Measurements from ENCODE around the gene ZNF385B.

Gene ZNF385B

DNA sequence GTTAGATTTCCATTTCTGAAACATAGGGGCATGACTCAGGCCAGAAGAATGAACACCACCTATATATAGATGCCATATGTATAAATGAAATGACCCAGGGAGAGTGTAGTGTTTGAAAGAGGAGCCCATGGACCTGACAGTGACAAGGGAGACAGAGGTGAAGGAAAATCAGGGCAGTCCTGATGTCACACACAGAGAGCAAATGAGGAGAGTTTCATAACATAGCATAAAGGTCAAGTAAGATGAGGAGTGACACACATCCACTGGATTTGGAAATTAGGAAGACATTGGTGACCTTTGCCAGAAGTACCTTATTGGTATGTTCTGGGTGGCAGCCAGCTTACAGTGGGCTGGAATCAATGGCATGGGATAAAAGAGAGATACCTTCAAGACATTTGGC is 276.7 kb downstream of the ZNF385B start:
- DNase-seq (ENCODE audit: low spot score): no peak

DNA sequence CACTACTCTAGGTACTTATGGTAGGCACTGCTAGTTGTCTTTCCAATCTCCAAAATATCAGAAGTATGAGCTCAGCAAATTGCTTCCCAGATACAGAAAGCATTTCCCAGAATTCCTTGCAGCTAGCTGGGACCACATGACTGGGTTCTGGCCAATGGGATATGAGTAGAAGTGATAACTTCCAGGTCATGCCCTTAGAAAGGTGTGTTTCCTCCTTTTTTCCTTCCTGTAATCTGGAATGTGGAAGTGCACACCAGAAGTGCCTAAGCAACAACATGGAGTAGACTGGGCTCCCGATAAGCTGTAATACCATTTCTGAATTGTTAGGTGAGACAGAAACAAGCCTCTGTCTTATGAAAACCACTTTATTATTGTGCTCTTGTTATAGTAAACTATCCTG is 279.8 kb downstream of the ZNF385B start:
- no peak for DNase-seq (ENCODE audit: low spot score)

DNA sequence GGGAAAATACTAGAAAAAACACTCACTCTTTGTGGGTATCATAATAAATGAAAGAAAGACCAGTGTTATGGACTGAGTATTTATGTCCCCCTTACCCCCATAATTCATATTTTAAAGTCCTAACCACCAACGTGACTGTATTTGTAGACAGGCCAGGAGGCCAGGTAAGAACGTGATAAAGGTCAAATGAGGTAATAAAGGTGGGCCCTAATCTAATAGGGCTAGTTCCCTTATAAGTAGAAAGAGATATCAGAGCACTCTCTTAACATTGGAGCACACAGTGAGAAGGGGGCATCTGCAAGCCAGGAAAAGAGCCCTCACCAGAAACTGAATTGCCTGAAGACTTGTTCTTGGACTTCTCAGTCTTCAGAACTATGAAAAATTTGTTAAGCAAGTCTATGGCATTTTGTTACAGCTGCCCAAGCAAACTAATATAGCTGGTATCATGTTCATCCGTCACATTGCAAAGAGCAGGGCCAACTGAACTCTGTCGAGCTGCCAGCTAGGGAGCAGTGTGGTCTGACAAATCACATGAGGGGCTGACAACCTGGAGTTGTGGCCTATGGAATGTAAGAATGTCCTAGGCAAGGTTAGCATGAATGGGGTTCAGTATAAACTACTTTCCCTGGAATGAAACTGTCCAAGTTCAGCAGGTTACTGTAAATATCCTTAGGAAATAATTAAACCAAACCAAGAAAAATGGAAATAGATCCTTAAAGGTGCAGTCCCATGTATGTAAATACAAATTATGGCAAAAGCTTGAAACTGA is 280.9 kb downstream of the ZNF385B start:
- no peak for DNase-seq (ENCODE audit: low spot score)

DNA sequence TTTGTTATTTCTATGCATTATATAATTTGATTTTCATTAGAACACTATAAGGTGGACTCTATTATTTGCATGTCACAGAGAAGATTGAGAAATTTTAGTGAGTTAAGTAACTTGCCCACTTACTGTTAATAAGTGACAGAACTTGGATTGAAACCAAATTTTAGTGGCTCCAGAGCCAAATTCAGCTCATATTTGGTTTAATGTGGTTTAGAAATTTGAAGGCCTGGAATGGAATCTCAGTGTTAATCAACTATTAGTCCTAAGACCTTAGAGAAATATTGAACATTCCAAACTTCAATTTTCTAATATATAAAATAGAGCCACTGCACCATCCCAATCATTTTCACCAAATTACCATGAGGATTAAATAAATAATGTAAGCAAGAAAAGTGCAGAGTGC is 281.6 kb downstream of the ZNF385B start:
- no peak for DNase-seq (ENCODE audit: low spot score)

DNA sequence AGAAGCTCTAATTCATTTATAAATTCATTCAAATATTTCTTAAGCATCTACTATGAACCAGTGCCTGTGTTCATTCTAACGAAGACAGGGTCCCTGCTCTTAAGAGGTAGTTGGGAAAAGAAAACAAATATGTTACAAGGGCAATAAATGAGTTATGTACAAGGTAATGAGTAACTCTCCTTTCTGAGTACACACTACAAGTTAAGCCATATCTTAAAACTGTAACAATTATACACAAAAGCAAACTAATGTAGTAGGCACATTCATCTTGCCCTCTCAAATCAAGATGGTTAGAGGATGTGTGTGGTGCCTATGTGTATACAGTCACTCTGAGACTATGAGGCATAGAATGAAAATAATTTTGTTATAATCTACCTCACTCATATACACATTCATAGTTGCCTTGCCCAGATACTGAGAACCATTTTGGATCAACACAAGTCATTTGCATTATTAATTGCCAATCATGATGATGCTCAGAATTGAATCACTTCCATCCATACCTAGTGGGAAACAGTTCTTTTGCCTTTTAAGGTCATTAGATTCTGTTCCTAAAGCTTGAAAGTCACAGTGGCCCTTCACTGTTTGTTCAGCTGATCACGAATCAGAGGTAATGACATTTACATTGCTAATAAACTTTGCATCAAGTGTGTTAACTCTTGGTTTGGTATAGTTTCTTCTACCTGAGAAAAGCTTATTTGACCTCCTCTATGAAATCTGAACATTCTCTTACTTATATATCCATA is 283.1 kb downstream of the ZNF385B start:
- DNase-seq (ENCODE audit: low spot score): no peak

DNA sequence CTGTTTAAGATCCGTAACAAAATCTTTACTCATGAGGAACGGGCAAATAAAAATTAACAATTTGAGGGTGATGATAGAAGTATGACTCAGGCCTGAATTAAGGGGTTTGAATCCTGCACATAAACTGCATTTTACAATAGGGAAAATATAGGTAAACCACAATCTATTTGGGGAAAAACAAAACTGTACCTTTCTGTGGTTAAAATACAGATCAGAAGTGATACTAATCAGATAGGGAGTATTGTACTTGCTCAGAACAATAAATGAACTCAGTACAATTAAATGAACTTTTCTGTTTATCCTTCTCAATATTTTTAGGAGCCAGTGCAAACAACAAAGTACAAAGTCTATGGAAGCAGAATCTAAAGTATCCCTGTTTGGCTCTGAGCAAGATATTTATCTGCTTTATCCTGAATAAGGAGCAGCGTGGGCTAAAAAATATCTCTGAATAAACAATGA is 287.3 kb downstream of the ZNF385B start:
- DNase-seq (ENCODE audit: low spot score): no peak

DNA sequence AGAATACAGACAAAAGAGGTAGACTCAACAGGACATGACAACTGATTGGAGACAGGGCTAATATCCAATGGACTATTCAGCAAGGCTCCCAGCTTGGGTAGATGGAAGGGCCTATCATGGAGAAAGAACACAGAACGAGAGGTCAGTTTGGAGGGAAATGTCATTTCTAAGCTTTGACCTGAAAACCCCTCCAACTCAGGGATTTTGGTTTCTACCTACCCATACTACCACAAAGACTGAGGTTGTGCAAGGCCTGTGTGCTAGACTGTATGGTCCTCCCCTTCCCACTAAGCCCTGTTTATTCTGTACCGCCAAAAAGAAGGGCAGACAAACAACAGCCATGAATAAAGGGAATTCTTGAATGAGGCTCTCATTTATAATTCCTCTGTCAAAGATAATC is 288.9 kb downstream of the ZNF385B start:
- no peak for DNase-seq (ENCODE audit: low spot score)

DNA sequence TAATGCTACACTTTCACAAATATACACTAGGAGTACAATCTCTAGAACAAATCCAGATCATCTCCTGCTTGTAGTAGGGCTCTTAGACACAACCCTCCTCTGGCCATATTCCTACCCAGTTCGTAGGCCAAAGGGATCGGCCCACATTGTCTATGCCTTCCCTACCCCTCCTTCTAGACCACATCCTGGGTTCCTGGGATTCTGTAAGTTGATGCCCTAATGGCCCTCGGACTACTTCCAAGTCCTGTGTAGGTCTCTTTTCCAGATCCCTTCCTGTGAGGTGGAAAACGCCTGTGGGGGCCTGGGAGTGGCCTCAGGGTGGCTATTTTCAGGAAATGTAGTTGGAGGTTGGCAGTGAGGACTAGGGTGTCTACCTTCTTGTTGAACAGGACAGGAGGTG is 289.7 kb downstream of the ZNF385B start:
- DNase-seq (ENCODE audit: low spot score): no peak

DNA sequence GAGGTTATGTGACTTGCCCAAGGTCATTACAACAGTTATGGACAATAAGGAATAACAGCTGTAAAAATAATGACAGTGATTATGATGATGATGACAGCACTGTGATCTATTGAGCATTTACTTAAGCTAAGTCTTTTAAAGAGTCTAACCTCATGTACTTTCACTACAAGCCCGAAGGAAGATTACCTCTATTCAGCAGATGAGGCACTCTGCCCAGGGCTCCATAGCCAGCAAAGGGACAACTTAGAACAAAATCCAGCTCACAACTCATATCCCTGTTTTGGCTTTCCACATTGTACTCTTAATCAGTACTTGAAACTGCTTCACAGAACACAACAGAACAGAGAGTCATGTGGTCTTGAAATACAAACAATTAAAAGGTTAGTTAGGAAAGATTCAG is 290.2 kb downstream of the ZNF385B start:
- no peak for DNase-seq (ENCODE audit: low spot score)

DNA sequence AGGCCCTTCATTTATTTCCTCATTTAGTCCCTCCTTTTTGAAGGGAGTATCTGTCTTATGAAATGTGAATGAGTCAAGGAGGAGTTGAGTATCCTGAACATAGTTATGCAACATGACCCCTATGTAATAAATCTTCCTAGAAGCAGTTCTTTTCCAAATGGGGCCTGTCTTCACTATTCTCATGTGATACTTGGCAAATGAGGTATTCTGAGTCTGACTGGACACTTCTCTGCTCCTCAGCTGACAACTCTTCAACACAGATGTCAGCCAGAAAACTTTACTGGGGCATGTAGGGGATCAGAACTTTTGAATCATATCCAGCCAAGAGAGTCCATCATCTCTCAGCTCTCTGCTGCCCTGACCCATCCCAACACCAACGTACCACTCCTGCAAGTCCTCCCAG is 291.6 kb downstream of the ZNF385B start:
- no peak for DNase-seq (ENCODE audit: low spot score)

DNA sequence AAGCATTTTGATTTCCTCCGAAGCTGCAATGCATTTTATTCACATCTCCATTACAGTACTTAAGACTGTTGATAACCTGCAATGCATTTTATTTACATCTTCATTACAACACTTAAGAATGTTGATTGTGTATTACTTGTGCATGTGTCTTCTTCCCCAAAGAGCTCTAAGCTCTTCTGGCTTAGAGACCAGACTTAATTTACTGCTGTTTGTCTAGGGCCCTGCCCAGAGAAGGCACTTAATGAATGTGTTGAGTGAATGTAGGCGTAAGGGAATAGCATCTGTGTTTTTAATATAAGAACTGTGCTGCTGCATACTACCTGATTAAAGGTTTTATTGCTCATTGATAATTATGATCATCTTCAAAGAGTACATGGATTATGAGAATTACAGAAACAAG is 295.6 kb downstream of the ZNF385B start:
- no peak for DNase-seq (ENCODE audit: low spot score)

DNA sequence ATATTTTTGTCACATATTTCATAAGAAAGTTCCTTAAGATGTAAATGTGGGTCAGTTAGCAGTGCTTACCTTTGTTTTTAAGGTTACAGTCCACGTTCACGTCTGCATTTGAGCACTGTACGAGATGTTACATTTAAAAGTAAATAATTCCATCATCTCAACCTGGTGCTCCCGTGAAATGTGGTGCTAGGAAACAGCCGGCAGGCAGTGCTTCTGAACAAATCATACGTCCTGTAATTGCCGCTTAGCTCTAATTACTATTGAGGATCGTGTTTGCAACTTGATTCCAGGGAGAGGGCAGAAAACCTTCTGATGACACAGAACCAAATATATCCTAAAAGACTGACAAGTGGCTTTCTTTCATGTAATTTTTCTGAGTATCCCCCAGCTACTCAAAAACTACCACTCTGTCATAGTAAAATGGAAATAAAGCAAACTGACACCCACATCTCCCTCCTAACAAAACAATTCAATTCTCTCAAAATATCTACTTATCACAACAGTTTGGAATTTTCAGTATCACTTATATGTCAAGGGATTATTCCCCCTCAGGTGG is 299.0 kb downstream of the ZNF385B start:
- DNase-seq (ENCODE audit: low spot score): no peak

DNA sequence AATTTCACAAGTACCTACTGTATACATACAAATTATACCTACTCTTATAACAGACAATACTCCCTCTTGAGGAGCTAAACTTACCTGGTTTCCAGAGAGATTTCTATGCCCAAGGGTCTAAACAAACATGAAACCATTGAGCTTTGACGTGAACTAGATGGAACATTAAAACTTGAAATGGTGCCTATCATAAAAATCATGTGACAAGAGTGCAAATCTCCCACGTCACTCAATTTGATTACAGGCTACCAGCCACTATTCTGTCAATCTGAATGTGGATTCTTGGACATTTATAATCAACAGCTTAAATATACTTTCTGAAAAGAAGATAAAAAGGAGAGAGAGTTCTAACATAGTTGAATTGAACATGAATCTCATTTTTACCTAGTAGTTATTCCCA is 299.7 kb downstream of the ZNF385B start:
- no peak for DNase-seq (ENCODE audit: low spot score)

DNA sequence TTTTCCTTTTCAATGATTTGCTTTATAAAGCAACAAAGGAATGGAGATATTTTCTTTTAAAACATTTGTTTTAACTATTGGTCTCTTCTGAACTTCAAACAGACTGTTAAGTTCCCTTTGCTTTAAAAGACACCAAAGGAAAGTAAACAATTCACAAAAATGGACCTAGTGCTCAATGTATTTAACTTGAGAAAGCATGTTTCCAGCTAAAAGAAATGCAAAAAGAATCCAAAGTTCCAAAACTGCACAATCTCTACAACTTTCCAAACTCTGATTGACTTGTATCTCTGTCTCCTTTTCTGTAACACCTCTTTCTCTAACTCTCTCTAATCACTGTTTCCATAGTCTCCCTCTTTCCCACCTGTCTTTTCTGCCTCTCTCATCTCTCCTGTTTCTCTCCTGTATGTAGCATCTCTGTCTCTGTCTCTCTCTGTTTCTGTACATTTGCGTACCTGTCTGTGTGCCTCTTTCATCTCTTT is 301.1 kb downstream of the ZNF385B start:
- no peak for DNase-seq (ENCODE audit: low spot score)

DNA sequence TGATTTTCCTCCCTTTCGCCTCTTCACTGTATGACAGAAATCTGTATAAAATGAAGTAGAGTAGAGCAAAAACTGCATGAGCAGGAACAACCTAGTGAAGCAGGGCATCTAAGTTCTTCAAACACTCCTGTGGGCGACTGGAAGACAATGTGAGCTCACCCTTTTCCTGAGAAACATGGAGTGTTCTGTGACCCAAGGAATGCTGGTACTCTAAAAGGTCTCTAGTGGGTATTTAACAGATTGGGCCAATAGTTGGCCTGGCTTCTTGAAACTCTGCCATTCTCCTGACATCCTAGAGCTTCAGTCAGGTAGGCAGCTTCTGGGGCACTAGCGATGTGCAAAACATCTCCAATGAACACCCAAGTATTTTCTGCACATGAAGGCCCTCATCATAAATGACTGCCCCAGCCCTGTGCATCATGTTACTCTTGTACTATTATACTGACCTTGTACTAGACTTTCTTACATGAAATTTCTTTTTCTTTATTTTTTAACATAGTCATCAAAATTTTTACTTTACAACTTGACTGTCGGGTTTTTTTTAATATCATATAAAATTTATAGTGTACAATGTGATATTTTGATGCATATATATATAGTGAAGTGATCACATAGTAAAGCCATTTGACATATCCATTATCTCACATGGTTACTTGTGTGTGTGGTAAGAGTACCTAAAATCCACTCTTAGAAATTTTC is 302.2 kb downstream of the ZNF385B start:
- no peak for DNase-seq (ENCODE audit: low spot score)

DNA sequence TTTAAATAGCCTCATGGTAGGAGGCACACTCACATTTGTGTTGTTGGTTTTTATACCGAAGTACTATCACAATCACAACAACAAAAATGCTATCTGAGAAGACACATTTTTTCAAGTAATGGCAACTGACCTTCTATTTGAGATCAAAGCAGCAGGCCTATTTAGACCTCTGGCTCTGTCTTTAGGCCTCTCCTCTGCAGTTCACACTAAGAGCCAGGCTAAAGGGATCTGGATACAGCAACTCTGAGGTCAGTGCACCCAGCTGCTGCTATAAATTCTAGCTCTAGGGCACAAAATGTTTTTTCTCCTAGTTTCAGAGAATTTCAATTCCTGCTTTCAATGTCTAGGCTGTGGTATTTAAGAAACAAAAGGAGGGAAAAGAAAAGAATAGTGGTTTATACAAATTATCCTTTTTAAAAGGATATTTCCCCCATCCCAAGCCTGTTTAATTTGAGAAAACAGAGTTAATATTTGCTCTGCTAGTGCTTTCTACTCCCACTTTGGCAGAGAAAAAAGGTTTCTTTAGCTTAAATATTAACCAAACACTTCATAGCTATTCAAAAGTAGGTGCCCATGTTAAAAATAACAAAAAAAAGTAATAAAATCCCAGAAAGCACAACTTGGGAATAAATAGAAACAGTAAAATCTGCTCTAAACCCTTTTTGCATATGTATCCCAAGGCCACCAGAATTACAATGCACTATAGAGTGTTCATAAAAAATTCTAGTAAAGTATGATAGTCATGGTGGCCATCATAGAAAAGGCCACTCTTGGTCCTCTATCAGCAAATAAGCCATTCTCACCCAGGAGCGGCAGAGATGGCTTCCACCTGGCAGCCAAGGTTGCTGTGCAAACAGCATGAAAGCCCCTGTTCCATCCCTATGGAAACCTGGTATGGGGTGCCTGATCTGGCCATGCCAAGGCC is 303.1 kb downstream of the ZNF385B start:
- no peak for DNase-seq (ENCODE audit: low spot score)

DNA sequence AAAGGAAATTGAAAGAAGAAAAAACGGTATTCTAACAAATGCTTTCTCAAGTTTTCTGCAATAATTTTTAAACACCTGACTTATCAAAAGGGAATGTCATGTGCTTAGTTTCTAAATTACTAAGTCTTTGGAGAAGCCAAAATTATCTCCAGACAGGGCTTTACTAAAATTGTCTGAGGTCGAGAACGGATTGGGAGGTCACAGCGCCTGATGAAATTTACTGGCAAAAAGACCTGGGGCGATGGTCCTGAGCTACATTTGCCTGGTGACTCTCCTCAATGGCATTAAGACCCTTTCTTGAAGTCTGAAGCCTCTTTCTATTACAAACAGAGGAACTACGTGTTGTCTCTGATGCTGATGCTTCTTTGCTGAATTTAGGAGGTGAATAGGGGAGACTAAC is 305.0 kb downstream of the ZNF385B start:
- no peak for DNase-seq (ENCODE audit: low spot score)

DNA sequence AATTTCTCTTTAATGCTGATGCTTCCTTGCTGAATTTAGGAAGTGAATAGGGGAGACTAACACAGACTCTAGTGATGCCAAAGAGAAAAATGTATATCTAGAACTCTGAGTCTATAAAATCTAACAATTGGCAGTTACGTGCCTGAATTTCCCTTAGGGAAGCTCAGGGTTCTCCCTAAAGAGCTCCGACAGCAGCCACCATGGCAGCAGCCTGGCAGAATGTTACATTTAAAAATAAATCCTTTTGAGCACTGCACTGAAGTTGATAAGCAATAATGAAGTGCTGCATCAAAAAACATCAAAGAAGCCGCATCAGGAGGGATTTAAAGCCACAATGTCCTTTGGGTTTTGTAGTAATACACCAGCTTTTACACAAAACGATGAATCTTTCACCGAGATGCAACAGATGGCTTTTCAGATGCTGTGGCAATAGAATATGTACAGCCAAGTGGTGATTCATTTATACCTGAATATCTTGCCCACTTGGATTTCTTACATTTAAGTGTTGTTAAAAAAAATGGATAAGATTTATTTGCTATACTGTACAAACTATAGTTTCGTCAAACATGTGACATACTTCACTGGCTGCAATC is 305.6 kb downstream of the ZNF385B start:
- no peak for DNase-seq (ENCODE audit: low spot score)

DNA sequence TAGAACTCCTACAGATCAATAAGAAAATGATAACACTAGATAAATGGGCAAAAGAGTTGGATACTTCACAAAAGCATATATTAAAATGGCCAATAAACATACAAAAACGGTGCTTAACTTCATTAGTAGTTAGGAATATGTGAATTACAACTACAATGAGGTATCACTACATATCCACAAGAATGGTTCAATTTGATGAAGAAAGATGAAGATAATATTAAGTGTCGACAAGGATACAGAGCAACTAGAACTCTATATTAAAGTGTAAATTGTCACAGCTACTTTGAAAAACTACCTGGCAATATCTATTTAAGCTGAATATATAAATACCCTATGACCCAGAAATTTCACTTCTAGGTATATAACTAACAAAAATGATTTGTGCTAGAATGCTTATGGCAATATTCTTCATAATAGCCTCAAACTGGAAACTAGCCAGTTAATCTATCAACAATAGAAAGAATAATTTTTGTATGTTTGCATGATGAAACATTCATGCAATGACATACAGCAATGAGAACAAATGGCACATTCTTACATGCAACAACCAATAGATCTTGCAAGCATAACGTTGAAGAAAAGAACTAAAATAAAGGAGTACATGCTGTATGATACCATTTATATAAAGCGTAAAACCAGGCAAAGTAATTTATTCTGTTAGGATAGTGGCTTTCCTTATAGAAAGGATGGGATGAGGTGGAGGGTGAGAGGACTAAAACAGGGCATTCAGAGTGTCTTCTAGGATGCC is 306.6 kb downstream of the ZNF385B start:
- no peak for DNase-seq (ENCODE audit: low spot score)

DNA sequence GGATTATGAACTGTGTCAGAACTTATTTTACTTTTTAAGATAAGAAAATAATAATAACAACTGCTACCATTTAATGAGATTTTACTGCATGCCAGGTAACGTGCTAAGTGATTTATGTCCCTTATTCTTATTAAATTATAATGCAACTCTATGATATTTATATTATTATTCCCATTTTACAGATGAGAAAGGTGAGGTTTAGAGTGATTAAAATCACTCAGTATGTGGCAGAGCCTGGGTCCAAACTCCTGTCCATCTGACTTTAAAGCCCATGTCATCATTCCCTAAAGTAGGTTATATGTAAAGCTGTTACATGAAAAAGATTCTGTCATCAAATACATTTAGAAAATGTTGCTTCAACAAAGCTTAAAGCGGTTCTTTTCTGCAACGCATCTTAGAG is 308.0 kb downstream of the ZNF385B start:
- no peak for DNase-seq (ENCODE audit: low spot score)
